Loucy (cell line): Measurements from ENCODE around the gene PYCARD.

Experiments
- EZH2phosphoT487 ChIP-seq: fragments of 200-600 bp; IDR thresholded peaks from 2 replicates; pipeline ENCODE4 v1.6.1; 2018; ENCODE audit warnings: antibody characterized with exemption, mild to moderate bottlenecking, moderate library complexity, borderline replicate concordance
- TF ChIP-seq, protein P1 (sequence below): fragments of 200-600 bp; sonication (generic); conservative IDR thresholded peaks from 2 replicates; pipeline ENCODE4 v1.5.1; 2014; ENCODE audit warnings: mild to moderate bottlenecking, antibody characterized with exemption, low read length

DNA sequence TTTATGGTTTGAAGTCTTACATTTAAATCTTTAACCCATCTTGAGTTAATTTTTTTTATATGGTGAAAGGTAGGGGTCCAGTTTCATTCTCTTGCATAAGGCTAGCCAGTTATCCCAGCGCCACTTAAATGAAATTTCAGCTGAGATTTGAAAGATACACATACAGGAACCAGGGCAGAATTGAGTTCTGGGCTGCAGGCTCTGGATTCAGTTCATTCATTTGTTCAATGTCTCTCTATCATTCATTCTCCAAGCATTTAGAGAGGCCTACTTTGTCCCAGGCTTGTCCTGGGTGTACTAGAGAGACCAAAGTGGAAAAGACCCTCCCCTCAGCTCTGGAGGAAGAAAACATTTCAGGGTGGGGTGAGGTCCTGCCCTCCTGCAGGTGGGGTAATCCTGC, 10.8 kb upstream of the PYCARD start:
- TF ChIP-seq, protein P1, sequence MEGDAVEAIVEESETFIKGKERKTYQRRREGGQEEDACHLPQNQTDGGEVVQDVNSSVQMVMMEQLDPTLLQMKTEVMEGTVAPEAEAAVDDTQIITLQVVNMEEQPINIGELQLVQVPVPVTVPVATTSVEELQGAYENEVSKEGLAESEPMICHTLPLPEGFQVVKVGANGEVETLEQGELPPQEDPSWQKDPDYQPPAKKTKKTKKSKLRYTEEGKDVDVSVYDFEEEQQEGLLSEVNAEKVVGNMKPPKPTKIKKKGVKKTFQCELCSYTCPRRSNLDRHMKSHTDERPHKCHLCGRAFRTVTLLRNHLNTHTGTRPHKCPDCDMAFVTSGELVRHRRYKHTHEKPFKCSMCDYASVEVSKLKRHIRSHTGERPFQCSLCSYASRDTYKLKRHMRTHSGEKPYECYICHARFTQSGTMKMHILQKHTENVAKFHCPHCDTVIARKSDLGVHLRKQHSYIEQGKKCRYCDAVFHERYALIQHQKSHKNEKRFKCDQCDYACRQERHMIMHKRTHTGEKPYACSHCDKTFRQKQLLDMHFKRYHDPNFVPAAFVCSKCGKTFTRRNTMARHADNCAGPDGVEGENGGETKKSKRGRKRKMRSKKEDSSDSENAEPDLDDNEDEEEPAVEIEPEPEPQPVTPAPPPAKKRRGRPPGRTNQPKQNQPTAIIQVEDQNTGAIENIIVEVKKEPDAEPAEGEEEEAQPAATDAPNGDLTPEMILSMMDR = no peak
- no peak for TF ChIP-seq EZH2phosphoT487
